CD4-positive, alpha-beta T cell treated with Interleukin-15 for 1 hour (primary cell): ENCODE results near the gene CD2AP.
"Not testable (repeated sequence)": the region's sequence is repeated elsewhere in the genome, so short reads cannot be mapped to it uniquely, and the experiment has no call there.

Experiments used
- DNase-seq: peaks from one replicate; pipeline ENCODE4 v3.0.0-alpha.2; 2020

Gene CD2AP

DNA sequence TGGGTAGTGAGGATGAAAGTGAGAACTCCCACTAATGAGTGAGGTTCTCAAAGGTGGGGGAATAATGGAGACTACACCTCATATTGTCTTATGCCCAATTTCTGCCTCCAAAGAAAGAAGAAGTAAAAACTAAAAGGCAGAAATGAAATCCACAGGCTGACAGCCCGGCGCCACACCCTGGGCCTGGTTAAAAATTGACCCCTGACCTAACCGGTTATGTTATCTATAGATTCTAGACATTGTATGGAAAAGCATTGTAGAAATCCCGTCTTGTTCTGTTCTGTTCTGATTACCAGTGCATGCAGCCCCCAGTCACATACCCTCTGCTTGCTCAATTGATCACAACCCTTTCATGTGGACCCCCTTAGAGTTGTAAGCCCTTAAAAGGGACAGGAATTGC is 170.0 kb downstream of the CD2AP start:
- not testable (repeated sequence) for DNase-seq

DNA sequence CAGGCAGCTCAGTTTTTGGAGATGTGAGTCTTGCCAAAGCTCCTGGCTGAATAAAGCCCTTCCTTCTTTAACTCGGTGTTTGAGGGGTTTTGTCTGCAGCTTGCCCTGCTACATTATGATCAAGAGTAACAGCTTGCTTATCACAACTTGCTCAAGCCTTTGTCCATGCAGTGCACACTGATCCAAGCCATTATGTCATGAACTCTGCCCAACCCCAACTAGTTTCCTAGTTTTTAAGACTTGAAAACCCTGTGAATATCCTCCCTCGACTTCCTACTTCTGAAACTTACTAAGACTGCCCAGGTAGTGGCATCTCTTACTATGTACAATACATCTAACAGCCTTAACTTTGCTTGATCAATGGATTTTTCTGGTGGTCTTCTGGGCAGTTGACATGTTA is 170.4 kb downstream of the CD2AP start:
- no peak for DNase-seq

DNA sequence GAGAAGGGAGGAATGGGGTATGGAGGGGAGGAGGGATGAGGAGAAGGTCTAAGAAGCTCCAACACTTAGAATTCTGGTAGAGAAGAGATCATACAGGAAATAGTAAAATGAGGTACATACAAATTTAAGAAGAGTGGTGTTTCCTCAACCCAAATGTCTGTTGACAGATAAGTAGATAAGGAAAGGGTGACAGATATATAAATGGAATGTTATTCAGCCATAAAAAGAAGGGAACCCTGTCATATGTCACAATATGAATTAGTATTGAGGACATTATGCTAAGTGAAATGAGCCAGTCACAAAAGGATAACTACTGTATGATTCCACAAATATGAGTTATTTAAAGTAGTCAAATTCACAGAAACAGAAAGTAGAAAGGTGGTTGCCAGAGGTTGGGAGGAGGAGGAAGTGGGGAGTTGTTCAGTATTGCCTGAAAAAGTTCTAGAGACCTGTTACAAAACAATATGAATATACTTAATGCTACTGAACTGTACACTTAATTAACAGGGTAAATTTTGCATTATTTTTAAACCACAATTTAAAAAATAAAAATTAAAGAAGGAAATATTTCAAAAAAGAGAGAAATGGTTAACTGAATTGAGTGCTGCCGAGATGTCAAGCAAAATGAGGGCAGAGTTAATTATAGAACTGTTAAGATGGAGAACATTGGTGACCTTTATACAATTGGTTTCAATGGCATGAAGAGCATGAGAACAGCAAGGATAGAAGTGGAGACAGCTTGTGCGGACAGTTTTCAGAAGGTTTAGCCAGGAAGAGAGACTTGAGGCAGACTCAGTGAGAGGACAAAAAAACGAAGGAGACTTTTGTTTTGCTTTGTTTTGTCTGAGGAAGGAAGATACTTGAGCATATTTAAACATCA is 173.2 kb downstream of the CD2AP start:
- no peak for DNase-seq

DNA sequence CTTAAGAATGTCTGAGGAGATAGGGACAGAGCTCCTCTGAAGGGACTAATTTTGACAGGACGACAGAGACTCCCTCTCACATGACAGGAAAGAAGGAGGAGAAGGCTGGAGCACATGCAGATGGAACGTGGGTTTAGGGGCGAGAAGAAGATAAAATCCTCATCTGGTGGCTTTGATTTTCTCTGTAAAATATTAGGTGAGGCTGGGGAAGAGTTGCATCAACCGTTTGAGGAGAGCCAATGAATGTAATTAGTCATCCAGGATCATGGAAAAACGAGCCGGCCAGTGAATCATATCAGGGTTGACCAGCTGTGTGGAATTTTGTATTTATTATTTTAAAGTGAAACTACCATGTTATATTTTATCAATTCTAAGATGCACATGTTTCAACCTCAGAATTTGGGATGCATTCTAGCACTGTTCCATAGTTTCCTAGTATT is 173.9 kb downstream of the CD2AP start:
- DNase-seq = no peak

DNA sequence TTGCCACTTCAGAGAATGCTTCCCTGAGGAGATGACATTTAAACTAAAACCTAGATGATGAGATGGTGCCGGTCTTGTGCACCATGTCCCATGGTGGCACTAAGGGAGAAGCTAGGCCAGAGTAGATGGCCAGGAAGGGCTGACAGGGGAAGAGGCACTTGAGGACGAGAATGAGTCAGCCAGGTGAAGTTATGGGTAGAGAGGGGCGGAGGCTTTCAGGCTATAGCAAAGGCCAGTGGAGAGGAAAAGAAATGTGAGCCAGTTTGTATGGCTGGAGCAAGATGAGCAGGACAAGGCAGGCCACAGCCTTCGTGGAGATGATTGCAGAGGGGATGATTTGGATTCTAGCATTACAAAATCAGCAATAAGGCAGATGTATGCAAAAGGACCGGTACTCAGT is 176.1 kb downstream of the CD2AP start:
- no peak for DNase-seq

DNA sequence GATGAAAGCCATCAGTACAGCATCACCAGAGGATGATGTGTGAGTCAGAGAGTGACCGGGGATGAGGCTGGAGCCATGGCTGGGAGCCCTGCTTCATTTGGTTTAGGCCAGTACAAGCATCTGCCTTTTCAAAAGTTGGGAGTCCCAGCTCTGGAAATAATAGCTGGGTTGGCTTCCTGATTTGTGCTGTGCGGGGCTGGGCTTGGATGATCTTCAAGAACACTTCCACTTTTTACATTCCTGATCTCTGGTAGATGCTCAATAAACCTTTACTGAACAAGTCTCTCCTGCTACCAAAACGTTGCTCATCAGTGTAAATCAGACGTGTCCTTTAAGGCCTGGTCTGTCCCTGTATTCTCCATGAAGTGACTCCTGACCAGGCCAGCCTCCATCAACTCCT is 176.7 kb downstream of the CD2AP start:
- DNase-seq = no peak

DNA sequence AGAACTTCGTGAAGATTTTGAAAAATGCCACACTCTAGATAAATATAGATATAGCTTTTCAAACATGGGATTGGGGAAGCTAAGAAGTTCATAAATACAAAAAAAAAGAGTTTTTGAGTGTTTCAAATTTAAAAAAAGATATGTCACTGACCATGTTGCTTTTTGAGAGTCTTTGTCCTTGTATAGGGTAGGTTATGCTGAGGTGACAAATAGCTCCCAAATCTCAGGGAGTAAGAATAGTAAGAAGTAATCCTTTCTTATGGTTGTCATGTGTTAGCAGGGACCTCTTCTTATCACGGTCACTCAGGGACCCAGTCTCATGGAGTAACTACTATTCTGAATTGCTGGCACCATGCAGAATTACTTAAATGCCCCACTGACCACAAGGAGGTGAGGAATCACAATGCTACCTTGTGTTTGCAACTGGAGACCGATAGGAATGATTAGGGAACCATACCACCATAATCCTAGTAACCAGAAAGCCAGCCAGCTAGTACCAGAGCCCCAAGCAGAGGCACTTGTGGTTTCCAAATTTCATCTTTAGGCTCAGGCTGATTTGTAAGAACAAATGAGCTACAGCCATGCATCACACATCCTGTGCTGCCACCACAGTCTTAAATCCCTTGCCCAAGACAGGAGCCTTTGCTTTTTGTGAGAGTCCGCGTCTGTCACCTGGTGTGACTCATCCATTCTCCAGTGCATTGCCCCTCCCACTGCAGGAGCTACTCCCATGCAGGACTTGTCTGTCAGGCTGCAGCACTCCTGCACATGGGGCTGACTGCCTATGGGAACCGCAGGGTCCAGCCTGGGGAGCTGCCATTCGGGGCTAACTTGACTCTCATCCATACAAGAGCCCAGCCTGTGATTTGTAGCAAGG is 178.4 kb downstream of the CD2AP start:
- DNase-seq = no peak

DNA sequence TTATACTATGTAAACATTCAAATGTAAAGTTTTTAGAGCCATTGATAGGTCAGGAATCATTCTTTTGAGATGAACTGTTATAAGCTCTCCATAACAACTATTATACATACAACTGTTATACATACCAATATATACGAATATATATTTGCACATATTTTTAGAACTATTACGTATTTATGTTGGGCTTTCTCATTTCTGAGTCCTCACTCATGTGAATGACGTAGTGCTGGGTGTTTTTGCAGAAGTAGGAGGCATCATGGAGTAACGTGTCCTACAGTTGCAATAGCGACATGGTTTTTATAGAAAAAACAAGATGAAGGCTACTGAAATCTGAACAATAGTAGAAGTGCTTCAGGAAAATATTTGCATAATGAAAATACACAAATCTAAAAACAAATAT is 184.4 kb downstream of the CD2AP start:
- DNase-seq = no peak

DNA sequence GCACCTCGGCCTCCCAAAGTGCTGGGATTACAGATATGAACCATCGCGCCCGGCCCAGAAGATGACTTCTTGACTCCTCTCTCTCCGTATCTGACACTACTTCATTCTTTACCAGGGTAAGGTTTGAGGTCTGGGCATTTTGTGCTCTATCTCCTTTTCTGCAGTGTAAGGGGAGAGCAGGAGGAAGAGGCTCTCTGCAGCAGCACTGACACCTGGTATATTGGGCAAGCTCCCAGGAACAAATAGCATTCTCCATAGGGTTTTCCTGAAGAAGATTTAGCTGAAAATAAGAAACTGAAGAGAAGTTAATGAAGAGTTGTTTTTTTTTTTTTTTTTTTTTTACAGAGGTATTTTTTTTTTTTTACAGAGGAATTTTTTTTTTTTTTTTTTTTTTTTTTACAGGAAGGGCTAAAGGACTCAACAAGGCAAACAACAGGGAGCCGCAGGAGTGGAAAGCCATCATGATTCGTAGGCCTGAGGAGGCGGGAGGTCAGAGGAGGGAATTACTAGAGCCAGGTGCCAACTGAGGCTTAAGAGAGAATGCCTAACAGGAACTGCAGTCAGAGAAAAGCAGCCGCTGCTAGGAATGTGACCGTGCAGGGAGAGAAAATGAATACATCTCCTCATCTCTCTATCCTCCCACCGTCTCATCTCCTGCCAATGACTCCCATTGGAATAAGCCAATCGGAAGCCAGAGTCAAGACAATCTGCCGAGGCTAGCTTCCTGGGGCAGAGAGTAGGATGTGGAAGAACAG is 186.1 kb downstream of the CD2AP start:
- DNase-seq = no peak

DNA sequence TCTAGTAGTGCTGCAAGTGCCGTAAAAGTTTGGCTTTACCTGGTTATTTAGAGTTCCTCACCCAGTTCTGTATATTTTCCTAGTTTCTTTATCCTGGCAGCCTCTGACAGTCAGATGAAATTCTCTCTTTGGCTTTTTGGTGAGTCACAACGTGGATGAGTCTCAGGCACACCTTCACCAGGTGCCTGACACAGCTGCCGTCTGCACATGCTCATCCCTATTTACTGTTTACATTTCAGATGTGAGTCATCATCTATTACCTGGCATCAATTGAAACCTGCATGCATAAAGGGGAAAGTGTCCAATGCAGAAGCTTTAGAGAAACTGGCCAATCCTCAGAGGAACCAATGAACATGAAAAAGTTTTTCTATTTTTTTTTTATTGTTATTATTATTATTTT is 187.5 kb downstream of the CD2AP start:
- no peak for DNase-seq

DNA sequence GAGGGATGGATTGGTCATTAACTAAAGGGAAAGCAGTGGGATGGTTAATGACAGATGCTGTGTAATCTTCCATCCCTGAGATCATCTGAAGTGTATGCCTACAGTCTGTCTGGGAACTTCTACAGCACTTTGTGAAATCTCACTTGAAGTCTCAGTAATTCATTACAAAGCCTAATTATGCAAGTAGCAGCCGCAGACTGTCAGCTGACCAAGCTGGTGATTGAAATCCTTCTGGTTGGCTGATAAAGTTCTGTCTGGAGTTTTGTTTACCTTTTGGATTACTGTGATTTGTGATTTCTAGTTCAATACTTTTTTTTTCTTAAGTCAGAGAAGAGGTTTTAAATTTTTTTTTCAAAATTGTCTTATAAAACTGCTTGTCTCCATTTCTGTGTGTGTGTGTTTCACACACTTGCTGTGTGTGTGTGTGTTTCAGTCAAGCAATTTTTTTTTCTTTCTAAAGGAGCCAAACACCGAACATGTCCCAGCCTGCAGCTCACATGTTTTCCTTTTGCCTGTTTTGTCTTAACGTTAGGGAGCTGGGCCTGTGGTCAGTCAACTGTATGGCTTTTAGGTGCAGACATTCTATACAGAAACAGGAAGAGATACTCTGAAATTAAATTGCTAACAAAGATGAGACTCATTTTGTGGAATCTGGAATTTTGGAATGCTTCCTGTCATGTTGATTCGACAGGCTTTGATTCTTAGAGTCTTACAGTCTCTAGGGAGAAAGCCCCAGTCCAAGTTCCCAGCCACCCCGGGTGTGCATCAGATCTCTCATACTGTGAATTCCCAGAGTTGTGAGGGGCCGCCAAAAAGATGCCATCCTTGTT is 192.3 kb downstream of the CD2AP start:
- no peak for DNase-seq

DNA sequence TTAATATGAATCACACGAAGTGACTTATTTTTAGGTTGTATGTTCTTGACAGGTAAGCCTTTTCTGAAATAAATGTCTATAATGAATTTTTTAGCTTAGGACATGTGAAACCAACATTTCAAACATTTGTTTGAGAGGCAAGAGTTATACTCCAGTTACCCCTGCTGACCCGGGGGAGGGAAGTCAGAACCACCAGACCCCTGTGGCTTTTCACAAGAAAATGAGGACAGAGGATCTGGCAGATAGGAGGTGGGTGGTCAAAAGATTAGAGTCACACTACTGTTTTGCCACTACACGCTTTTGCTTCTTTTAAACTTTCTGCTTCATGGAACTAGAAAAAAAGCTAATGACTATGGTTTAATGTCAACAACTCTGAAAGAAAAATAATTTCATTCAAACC is 193.3 kb downstream of the CD2AP start:
- DNase-seq = no peak

DNA sequence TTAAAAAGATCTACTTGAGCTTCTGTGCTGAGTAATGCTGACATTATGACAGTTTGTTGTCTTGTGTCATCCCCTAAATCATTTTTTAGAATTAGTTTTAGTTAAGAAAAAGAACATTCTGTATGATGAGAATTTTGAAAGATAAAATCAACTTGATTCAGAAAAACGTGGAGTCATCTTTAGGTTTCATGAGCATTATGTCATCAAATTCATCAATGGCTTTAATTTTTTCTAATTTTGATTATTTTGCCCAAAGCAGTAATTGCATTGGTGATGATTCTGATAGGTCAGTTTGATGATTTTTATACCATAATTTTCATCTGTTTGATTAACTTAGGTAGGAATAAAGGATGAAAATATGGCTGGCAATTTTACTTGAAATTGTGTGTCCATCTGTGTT is 194.2 kb downstream of the CD2AP start:
- DNase-seq = no peak

DNA sequence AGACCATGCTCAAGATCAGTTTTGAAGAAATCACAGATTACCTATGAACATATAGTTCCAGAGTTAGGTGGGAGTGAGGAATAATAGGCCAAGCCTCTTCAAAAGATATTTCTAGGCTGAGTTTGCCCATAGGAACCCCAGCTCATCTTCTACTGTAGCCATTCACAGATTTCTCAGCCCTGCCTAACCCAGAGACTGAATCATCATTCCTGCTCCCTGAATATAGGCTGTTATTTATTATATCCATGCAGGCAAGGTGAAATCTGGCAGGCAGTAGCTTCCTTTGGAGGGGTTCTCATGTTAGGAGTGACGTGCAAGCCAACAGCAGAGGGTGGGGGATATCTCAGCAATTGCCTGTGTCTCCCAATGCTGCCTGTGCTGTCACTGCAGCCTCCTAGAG is 195.2 kb downstream of the CD2AP start:
- DNase-seq = no peak

DNA sequence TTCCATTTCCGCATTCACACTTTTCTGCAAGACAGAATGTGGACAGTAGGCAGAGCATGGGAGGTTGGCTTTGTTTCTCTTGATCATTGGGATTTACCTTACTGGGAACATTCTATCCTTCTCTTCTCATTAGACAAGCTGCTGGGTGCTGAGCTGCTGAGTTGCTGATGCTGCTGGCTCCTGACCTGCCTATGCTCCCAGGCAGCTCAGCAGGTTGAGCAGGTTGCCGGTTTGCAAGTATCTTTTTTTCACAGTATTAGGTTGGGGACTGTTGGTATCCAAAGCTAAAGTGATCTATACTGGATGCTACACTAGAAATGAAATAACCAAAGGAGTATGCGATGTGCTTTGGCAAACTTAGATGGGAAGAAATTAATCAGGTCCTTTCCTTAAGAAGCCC is 197.1 kb downstream of the CD2AP start:
- no peak for DNase-seq
